ENCODE results near the gene GLT8D1.

Gene GLT8D1

DNA sequence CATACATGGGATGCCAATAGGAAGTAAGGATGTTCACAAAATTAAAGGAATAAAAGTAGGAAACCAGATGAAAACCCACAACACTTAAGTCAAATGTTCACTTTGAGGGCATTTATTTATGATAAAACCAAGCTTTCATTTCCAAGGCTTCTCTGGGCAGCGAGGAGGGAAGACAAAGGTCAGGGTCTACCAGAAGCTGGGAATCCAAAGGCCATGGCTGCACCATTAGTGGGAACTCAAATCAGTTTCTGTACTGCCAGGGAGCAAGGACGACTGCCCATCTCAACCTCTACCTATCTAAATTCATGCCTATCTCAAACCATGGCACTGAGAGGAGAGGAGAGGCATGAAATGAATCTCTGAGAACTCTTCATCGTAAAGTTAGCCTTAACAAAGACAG lies 42.5 kb downstream of the GLT8D1 start:
- TF ChIP-seq, protein P1, sequence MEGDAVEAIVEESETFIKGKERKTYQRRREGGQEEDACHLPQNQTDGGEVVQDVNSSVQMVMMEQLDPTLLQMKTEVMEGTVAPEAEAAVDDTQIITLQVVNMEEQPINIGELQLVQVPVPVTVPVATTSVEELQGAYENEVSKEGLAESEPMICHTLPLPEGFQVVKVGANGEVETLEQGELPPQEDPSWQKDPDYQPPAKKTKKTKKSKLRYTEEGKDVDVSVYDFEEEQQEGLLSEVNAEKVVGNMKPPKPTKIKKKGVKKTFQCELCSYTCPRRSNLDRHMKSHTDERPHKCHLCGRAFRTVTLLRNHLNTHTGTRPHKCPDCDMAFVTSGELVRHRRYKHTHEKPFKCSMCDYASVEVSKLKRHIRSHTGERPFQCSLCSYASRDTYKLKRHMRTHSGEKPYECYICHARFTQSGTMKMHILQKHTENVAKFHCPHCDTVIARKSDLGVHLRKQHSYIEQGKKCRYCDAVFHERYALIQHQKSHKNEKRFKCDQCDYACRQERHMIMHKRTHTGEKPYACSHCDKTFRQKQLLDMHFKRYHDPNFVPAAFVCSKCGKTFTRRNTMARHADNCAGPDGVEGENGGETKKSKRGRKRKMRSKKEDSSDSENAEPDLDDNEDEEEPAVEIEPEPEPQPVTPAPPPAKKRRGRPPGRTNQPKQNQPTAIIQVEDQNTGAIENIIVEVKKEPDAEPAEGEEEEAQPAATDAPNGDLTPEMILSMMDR (IDR thresholded peaks at IDR 0.05; ENCODE audit: borderline replicate concordance, insufficient read depth, low read depth, low read length), result no peak
- no peak overlapping the region for H3K4me3 ChIP-seq (ENCODE audit: low read depth, low read length)

DNA sequence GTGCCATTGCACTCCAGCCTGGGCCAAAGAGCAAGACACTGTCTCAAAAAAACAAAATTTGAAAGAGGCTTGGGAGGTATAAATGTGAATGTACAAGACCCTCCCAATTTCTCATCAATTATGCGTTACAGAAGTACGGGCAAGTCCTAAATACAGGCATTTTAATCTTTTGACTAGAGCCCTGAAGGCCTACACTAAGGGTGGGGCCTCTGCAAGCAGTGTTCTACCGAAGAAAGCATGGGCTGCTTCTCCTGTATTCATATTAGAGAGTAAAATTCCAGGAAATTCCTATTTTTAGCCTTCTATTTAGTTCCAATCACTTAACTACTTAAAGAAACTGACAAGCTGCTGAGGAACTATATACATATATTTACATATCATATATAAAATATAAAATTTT lies 45.5 kb downstream of the GLT8D1 start:
- H3K4me3 ChIP-seq (ENCODE audit: low read depth, low read length), result no peak overlapping the region
- TF ChIP-seq, protein P1 (IDR thresholded peaks at IDR 0.05; ENCODE audit: borderline replicate concordance, insufficient read depth, low read depth, low read length), result no peak

DNA sequence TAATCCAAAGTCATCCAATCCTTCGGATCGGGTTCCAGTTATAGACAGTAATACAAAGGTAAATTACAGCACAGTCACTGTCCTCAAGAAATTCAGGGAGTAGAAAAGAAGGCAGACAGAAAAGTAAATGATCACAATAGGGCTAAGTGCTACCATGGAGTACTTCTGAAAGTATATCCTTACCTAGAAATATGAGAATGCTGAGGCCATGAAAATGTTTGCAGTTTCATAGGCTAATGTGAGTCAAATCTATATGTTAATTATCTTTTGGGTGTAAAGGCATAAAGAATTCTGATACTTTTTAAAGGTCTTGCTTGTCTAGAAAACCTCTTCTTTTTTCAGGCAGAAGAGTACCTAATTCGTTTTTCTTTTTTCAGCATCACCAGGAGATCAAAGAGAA lies 49.7 kb downstream of the GLT8D1 start:
- TF ChIP-seq, protein P1 (IDR thresholded peaks at IDR 0.05; ENCODE audit: borderline replicate concordance, insufficient read depth, low read depth, low read length), result no peak
- H3K4me3 ChIP-seq (ENCODE audit: low read depth, low read length), result no peak overlapping the region

DNA sequence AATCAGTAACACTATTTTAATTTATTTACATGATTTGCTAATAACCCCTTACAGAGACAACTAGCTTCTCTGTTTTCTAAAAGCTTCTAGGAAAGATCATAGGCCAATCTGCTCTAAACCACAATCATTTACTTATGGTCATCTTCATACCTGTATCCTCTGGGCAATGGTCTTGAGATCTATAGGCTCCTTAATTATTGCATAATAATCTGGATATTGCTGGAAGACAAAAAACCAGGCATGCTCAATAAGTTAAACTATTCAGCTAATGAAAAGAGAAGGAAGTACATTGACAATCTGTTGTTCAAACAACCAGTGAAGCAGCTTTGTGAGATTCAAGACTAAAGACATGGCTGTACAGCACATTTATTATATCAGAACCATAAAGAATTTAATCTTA lies 54.0 kb downstream of the GLT8D1 start:
- H3K4me3 ChIP-seq (ENCODE audit: low read depth, low read length), result no peak overlapping the region
- TF ChIP-seq, protein P1 (IDR thresholded peaks at IDR 0.05; ENCODE audit: borderline replicate concordance, insufficient read depth, low read depth, low read length), result no peak

DNA sequence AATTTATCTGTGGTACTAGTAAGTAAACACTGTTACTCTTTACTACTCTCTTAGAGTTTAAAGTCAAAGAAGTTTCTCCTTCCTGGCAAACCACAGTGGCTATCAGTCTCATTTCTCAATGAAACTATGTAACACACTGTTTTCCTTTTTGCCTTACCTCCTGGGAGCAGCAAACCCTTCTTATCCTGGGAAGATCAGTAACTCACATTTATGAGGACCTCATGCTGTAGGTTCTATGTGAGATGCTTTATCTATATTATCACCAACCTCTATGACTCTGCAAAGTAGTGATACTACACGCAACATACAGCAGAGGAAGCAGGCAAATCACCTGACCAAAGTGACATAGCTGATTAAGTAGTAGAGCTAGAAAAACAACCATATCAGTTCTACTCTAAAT lies 55.2 kb downstream of the GLT8D1 start:
- H3K4me3 ChIP-seq (ENCODE audit: low read depth, low read length), result no peak overlapping the region
- TF ChIP-seq, protein P1 (IDR thresholded peaks at IDR 0.05; ENCODE audit: borderline replicate concordance, insufficient read depth, low read depth, low read length), result no peak

DNA sequence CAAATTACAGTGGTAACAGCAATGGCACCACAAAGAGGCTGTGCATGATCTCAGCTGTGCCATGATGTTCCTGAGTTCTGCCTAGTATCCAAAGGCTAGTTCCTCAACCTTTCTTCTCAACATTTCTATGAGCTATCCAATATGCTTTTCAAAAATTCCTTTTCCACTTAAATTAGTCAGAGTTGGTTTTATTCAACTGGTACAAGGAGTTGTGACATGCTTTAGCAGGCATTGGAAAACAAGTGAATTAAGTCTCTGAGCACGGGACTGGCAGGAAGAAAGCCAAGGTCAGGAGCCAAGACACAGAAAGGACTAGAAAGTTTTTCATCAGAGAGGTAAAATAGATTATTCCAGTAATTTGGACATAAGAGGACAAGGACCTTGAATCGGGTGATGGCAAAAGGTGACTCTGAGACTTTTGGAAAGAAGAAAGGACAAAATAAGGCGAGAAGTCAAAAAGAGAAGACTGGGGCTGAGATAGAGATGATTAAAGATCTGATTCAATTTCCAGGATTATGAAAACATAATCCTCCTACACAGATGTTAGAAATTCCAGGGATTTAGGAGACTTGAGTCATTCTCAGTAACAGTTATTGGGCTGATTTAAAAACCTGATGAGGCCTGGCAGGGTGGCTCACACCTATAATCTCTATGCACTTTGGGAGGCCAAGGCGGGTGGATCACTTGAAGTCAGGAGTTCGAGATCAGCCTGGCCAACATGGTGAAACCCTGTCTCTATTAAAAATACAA lies 56.0 kb downstream of the GLT8D1 start:
- TF ChIP-seq, protein P1 (IDR thresholded peaks at IDR 0.05; ENCODE audit: borderline replicate concordance, insufficient read depth, low read depth, low read length), result no peak
- H3K4me3 ChIP-seq (ENCODE audit: low read depth, low read length), result no peak overlapping the region

DNA sequence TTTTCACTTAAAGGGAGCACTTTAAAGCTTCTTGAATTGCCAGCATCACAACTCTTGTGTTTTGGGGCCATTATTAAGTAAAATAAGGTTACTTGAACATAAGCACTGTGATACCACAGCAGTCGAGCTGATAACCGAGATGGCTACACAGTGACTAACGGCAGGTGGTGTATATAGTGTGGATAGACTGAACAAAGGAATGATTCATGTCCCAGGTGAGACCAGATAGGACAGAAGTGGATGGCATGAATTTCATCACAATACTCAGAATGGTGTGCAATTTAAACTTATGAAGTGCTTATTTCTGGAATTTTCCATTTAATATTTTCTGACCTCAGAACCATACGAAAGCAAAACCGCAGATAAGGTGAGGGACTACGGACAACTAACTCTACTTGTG lies 60.0 kb downstream of the GLT8D1 start:
- no peak overlapping the region for H3K4me3 ChIP-seq (ENCODE audit: low read depth, low read length)
- TF ChIP-seq, protein P1 (IDR thresholded peaks at IDR 0.05; ENCODE audit: borderline replicate concordance, insufficient read depth, low read depth, low read length), result no peak
